Measurements from ENCODE around the gene NRG2. TPM values are rescaled to one million over a fixed set of nuclear protein-coding genes. Genes with fewer than 3 reads are reported as not detected.

Gene NRG2
- total and polyA plus RNA-seq, 8 donors: 0.68 to 10.6 (median 7.5) TPM

DNA sequence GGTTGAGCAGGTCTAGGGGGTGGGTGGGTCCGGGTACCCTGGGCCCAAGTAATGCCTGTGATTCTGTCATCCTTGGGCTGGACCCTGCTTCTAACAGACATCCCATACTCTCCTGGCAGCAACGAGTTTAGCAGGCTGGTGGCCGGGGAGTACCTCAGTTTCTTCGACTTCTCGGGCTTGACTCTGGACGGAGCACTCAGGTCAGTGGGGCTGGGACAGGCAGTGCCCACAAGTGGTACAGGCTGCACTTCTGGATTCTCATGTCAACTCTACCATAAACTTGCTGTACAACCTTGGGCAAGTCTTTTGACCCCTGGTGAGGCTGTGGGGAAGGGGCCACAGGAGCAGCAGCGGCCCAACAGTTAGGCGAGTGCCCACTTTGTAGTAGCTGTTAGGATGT lies 225.7 kb downstream of the NRG2 start:
- Histone ChIP-seq H3K4me3 (no peak overlapping the region), H3K4me1 (no peaks in the 10 kb centered on the region), H3K36me3 (no peaks in the 10 kb centered on the region), H3K27me3 (no peaks in the 10 kb centered on the region), H3K27ac (no peak overlapping the region), H3K9me3 (peaks cover 0 to 5% of the 10 kb centered on the region in 2 donors)
- TF ChIP-seq CTCF (IDR thresholded peaks at IDR 0.05): no peak
- DNase-seq (peak in 1 of 4 donors; percentile 20), ATAC-seq (no peak)
- intact Hi-C loops (cut with DNase I): no loop called here

DNA sequence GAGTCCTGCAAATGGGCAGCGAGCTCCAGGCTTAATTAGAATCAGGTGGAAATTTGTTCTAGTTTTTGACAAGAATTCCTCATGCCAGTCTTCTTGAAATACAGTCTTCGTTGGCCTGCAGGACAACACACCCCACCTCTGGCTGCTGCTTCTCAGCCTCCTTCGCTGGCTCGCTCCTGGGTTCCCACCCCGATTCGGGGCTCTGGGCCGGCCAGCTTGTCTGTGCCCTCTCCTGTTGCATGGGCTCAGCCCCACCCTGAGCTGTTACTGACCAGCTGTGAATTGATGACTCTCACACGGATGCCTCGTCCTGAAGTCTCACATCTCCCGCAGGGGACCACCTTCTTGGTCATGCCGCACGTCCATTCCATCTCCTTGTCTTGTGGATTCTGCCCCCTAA lies 226.5 kb downstream of the NRG2 start:
- TF ChIP-seq CTCF (IDR thresholded peaks at IDR 0.05): no peak
- ATAC-seq: no peak

GRCh38 chr5:139814704-139815280 lies 228.3 kb downstream of the NRG2 start:
- Histone ChIP-seq H3K27me3 (peaks cover 0 to under 1% of the 10 kb centered on the region in 2 donors), H3K36me3 (no peaks in the 10 kb centered on the region), H3K9me3 (peaks cover 0 to 5% of the 10 kb centered on the region in 2 donors), H3K27ac (no peak overlapping the region), H3K4me1 (no peaks in the 10 kb centered on the region), H3K4me3 (no peak overlapping the region)
- DNase-seq (no peak), ATAC-seq (no peak)
- no peak for TF ChIP-seq CTCF (IDR thresholded peaks at IDR 0.05)
- intact Hi-C loops (cut with DNase I): no loop called here

More for the DNA sequence above, 226.5 kb downstream of the NRG2 start:
- Histone ChIP-seq H3K9me3 (peaks cover 0 to 5% of the 10 kb centered on the region in 2 donors), H3K4me3 (no peak overlapping the region), H3K4me1 (no peaks in the 10 kb centered on the region), H3K36me3 (no peaks in the 10 kb centered on the region), H3K27me3 (no peaks in the 10 kb centered on the region), H3K27ac (no peak overlapping the region)
- intact Hi-C loops (cut with DNase I): no loop called here
- peak in 1 of 4 donors; percentile 60 for DNase-seq

- H3K4me3 ChIP-seq: no peak overlapping the region
- intact Hi-C loops (cut with DNase I): no loop called here
- no peak for DNase-seq
- no peaks in the 10 kb centered on the region for H3K36me3 ChIP-seq
- H3K9me3 ChIP-seq: peaks cover 0 to 5% of the 10 kb centered on the region in 2 donors
- ATAC-seq: no peak
- H3K4me1 ChIP-seq: no peaks in the 10 kb centered on the region
- no peak overlapping the region for H3K27ac ChIP-seq
- no peak for TF ChIP-seq CTCF (IDR thresholded peaks at IDR 0.05)
- peaks cover 0 to 6% of the 10 kb centered on the region in 2 donors for H3K27me3 ChIP-seq
These were observed 228.9 kb downstream of the NRG2 start for GRCh38 chr5:139814191-139814601.

DNA sequence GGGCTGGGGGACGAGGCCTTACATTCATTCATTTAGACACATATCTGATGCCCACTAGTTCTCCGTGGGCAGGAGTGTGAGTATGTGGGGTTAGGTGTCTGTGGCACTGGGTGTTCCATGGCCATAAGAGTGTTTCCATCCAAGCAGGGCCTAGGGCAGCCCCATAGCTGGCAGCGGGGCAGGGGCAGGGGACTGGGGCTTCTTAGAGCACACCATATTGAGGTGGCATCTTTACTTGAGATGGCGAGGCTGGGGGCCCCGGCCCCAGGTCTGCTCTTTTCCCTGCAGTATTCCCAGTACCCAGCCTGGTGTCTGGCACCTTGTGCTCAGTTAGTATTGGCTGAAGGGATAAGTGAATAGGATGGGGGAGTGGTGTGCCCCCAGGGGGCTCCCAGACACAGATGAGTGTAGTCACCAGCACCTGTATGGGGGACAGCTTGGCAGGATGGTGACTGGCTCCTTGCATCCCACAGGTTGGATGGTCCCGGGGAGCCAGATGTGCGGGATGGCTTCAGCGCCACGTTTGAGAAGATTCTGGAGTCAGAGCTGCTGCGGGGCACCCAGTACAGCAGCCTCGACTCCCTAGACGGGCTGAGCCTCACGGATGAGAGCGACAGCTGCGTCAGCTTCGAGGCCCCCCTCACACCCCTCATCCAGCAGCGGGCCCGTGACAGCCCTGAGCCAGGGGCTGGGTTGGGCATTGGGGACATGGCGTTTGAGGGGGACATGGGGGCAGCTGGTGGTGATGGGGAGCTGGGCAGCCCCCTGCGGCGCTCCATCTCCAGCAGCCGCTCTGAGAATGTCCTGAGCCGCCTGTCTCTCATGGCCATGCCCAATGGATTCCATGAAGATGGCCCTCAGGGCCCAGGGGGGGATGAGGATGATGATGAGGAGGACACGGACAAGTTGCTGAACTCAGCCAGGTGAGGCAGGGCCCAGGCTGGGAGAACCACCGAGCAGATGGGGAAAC lies 230.0 kb downstream of the NRG2 start:
- Histone ChIP-seq H3K27me3 (peaks cover 0 to 17% of the 10 kb centered on the region in 2 donors), H3K9me3 (no peaks in the 10 kb centered on the region), H3K36me3 (no peaks in the 10 kb centered on the region), H3K27ac (no peak overlapping the region), H3K4me3 (no peak overlapping the region), H3K4me1 (no peaks in the 10 kb centered on the region)
- TF ChIP-seq CTCF (IDR thresholded peaks at IDR 0.05): no peak
- DNase-seq: no peak
- intact Hi-C loops (cut with DNase I): no loop called here
- no peak for ATAC-seq
